H1 (cell line): ENCODE data around the gene CDH1. TPM values are rescaled to one million over a fixed set of nuclear protein-coding genes. Genes with fewer than 3 reads are reported as not detected.

ENCODE experiments used
- CTCF ChIA-PET: fragments of 300-600 bp; sonication (Branson Sonifier 250); formaldehyde crosslinking; loops from one replicate; lab custom pipeline; 2021; ENCODE audit not compliant: partially characterized antibody; lab: Charles Lee
- POLR2A ChIA-PET: fragments of 300-600 bp; sonication (Branson Sonifier 250); formaldehyde crosslinking; loops from one replicate; lab custom pipeline; 2021; ENCODE audit warnings: inconsistent platforms; ENCODE audit not compliant: partially characterized antibody; lab: Charles Lee
- DNase-seq, 2 experiments: peaks; one replicate each; pipeline versions ENCODE4 v3.0.0 to v3.0.0-alpha.2; 2010 to 2022; ENCODE audit warnings: low spot score in 2 of 2, low read depth in 1 of 2, mixed read lengths in 1 of 2
- FAIRE-seq: peaks from 2 replicates; lab custom pipeline; 2011; peaks lifted over from hg19 to GRCh38; lab: Jason Lieb, UNC
- H2AFZ ChIP-seq: 2 replicates; pipeline ENCODE4 v1.8.1; 2012; ENCODE audit warnings: low read length, inconsistent platforms
- H2AK5ac ChIP-seq: 2 replicates; pipeline ENCODE4 v1.6.1; 2013; ENCODE audit warnings: low read depth, low read length
- H2BK120ac ChIP-seq: replicated peaks from 2 replicates; pipeline ENCODE3; 2013; ENCODE audit warnings: low read depth, low read length, inconsistent platforms
- H2BK12ac ChIP-seq: 2 replicates; pipeline ENCODE4 v1.6.1; 2013; ENCODE audit warnings: low read depth, low read length
- H2BK15ac ChIP-seq: 2 replicates; pipeline ENCODE4 v1.6.1; 2013; ENCODE audit warnings: low read length
- H2BK20ac ChIP-seq: 2 replicates; pipeline ENCODE4 v1.6.1; 2013; ENCODE audit warnings: low read length
- H2BK5ac ChIP-seq: 2 replicates; pipeline ENCODE4 v1.6.1; 2013; ENCODE audit warnings: low read depth, low read length
- H3K14ac ChIP-seq: 2 replicates; pipeline ENCODE4 v1.6.1; 2013; ENCODE audit warnings: inconsistent platforms; ENCODE audit not compliant: insufficient read length
- H3K18ac ChIP-seq: 2 replicates; pipeline ENCODE4 v1.6.1; 2013; ENCODE audit warnings: low read length; ENCODE audit errors: extremely low read depth
- H3K23ac ChIP-seq: 2 replicates; pipeline ENCODE4 v1.6.1; 2013; ENCODE audit warnings: inconsistent platforms; ENCODE audit not compliant: insufficient read length
- H3K23me2 ChIP-seq: 2 replicates; pipeline ENCODE4 v1.6.1; 2013; ENCODE audit warnings: low read depth, low read length
- H3K27ac ChIP-seq: 2 replicates; pipeline ENCODE4 v1.6.1; 2011; ENCODE audit warnings: low read depth, low read length, inconsistent platforms
- H3K27me3 ChIP-seq, 4 experiments: replicated peaks in 1 of 4; 1 replicate in 1 of 4; 2 replicates in 3 of 4; pipeline versions ENCODE4 v1.6.1 to v1.8.1; 2011 to 2013; ENCODE audit warnings: low read length in 3 of 4, mild to moderate bottlenecking in 3 of 4, inconsistent platforms in 2 of 4, mixed read lengths in 2 of 4, moderate library complexity in 1 of 4; ENCODE audit not compliant: control insufficient read depth in 3 of 4, insufficient read depth in 3 of 4; ENCODE audit errors: extremely low read depth in 1 of 4
- H3K36me3 ChIP-seq, 4 experiments: 2 replicates each; pipeline versions ENCODE4 v1.6.1 to v1.8.1; 2011 to 2013; ENCODE audit warnings: mild to moderate bottlenecking in 4 of 4, low read length in 3 of 4, moderate library complexity in 2 of 4, control low read depth in 1 of 4, inconsistent platforms in 1 of 4; ENCODE audit not compliant: insufficient read depth in 4 of 4, control insufficient read depth in 2 of 4
- H3K4ac ChIP-seq: replicated peaks from 2 replicates; pipeline ENCODE3; 2013; ENCODE audit warnings: low read length, low read depth, mixed read lengths, inconsistent platforms; ENCODE audit not compliant: insufficient read length
- H3K4me1 ChIP-seq, 4 experiments: replicated peaks in 1 of 4; 1 replicate in 1 of 4; 2 replicates in 3 of 4; pipeline versions ENCODE4 v1.6.1 to v1.8.1; 2011 to 2013; ENCODE audit warnings: low read length in 3 of 4, inconsistent platforms in 2 of 4, mixed read lengths in 1 of 4; ENCODE audit not compliant: insufficient read depth in 4 of 4, control insufficient read depth in 3 of 4
- H3K4me2 ChIP-seq, 2 experiments: 2 replicates each; pipeline versions ENCODE4 v1.6.1 to v1.8.1; 2011 to 2013; ENCODE audit warnings: low read depth in 2 of 2, low read length in 2 of 2, control low read depth in 1 of 2, inconsistent platforms in 1 of 2, mild to moderate bottlenecking in 1 of 2; ENCODE audit not compliant: insufficient read depth in 1 of 2
- H3K4me3 ChIP-seq, 4 experiments: fragments of 200-600, 300-600 bp in 1 of 4; sonication (generic), shearing (Covaris generic), sonication (Bioruptor Twin) in 1 of 4; 2 replicates each; pipeline versions ENCODE4 v1.5.1 to v1.8.1; 2011 to 2016; ENCODE audit warnings: low read length in 4 of 4, low read depth in 3 of 4, control low read depth in 2 of 4, inconsistent platforms in 2 of 4, mild to moderate bottlenecking in 2 of 4, mixed read lengths in 1 of 4, moderate library complexity in 1 of 4; ENCODE audit not compliant: insufficient read depth in 2 of 4; ENCODE audit errors: extremely low read depth in 1 of 4
- H3K56ac ChIP-seq: replicated peaks from 2 replicates; pipeline ENCODE3; 2013; ENCODE audit warnings: low read depth, mild to moderate bottlenecking, mixed read lengths, low read length, inconsistent platforms; ENCODE audit not compliant: insufficient read length
- H3K79me1 ChIP-seq: 2 replicates; pipeline ENCODE4 v1.6.1; 2013; ENCODE audit warnings: low read depth, low read length, control low read depth
- H3K79me2 ChIP-seq, 2 experiments: 2 replicates each; pipeline versions ENCODE4 v1.6.1 to v1.8.1; 2012 to 2013; ENCODE audit warnings: low read length in 2 of 2, mild to moderate bottlenecking in 2 of 2, inconsistent platforms in 1 of 2; ENCODE audit not compliant: insufficient read depth in 2 of 2, control insufficient read depth in 1 of 2
- H3K9ac ChIP-seq, 4 experiments: replicated peaks in 1 of 4; 1 replicate in 1 of 4; 2 replicates in 3 of 4; pipeline versions ENCODE4 v1.6.1 to v1.8.1; 2011 to 2013; ENCODE audit warnings: low read depth in 3 of 4, low read length in 3 of 4, control low read depth in 2 of 4, mild to moderate bottlenecking in 2 of 4, moderate library complexity in 2 of 4, inconsistent platforms in 1 of 4; ENCODE audit errors: extremely low read depth in 1 of 4
- H3K9me3 ChIP-seq, 2 experiments: 2 replicates each; pipeline versions ENCODE4 v1.6.1 to v1.8.1; 2012 to 2013; ENCODE audit warnings: mild to moderate bottlenecking in 2 of 2, moderate library complexity in 2 of 2, control low read depth in 1 of 2, inconsistent platforms in 1 of 2, low read depth in 1 of 2, low read length in 1 of 2, mixed read lengths in 1 of 2; ENCODE audit not compliant: insufficient read depth in 2 of 2
- H4K20me1 ChIP-seq, 2 experiments: replicated peaks in 1 of 2; 2 replicates each; pipeline versions ENCODE3 to v1.8.1; 2011 to 2013; ENCODE audit warnings: inconsistent platforms in 2 of 2, low read length in 2 of 2, mild to moderate bottlenecking in 1 of 2; ENCODE audit not compliant: insufficient read depth in 2 of 2, control insufficient read depth in 1 of 2
- H4K5ac ChIP-seq: 2 replicates; pipeline ENCODE4 v1.6.1; 2013; ENCODE audit warnings: low read length, low read depth, mixed read lengths, inconsistent platforms; ENCODE audit not compliant: insufficient read length
- H4K8ac ChIP-seq: 2 replicates; pipeline ENCODE4 v1.8.0; 2013; ENCODE audit warnings: mild to moderate bottlenecking, moderate library complexity, low read length, inconsistent platforms; ENCODE audit not compliant: insufficient read depth; ENCODE audit errors: extremely low read depth
- H4K91ac ChIP-seq: replicated peaks from 2 replicates; pipeline ENCODE3; 2013; ENCODE audit warnings: low read length, mixed read lengths, inconsistent platforms; ENCODE audit not compliant: insufficient read length
- GABPA ChIP-seq: IDR thresholded peaks from 2 replicates; pipeline ENCODE4 v1.6.1; 2011; ENCODE audit warnings: mild to moderate bottlenecking, low read length, moderate library complexity, borderline replicate concordance; ENCODE audit not compliant: insufficient read depth
- POLR2A ChIP-seq, 2 experiments: IDR thresholded peaks; 1 replicate in 1 of 2; 2 replicates in 1 of 2; pipeline ENCODE4 v1.6.1; 2011; ENCODE audit warnings: low read depth in 2 of 2, low read length in 2 of 2, mild to moderate bottlenecking in 2 of 2; ENCODE audit errors: control extremely low read depth in 1 of 2
- POU5F1 ChIP-seq: IDR thresholded peaks from 2 replicates; pipeline ENCODE4 v1.6.1; 2011; ENCODE audit warnings: low read depth, mild to moderate bottlenecking, low read length, moderate library complexity
- RFX5 ChIP-seq: IDR thresholded peaks from 2 replicates; pipeline ENCODE4 v1.6.1; 2011; ENCODE audit warnings: low read depth, low read length, improper control_type of control experiment, borderline replicate concordance
- SIRT6 ChIP-seq: IDR thresholded peaks from one replicate; pipeline ENCODE4 v1.7.1; 2012; ENCODE audit warnings: low read length, inconsistent platforms
- SP2 ChIP-seq: IDR thresholded peaks from 2 replicates; pipeline ENCODE4 v1.6.1; 2012; ENCODE audit warnings: mild to moderate bottlenecking, low read length, inconsistent platforms
- WGBS, 2 experiments: shearing (Covaris generic) in 1 of 2; methylation state at CpG; one replicate each; pipeline versions ENCODE4 v1.1.6 to v1.1.7; 2013 to 2015; ENCODE audit warnings: low lambda C conversion rate in 2 of 2, mixed read lengths in 2 of 2, inconsistent platforms in 1 of 2, low coverage in 1 of 2, missing lambda C conversion rate in 1 of 2; ENCODE audit not compliant: insufficient replicate concordance in 2 of 2, insufficient coverage in 1 of 2, insufficient read length in 1 of 2; ENCODE audit errors: extremely low coverage in 1 of 2, missing lambda C conversion rate in 1 of 2; 5-methylcytosine and 5-hydroxymethylcytosine counted together
- polyA plus RNA-seq, 7 experiments: library from polyadenylated mRNA; depleted of rRNA in 3 of 7; stranded (reverse) in 5 of 7; unstranded in 2 of 7; fragments of >200 nt in 5 of 7; fragments of 200-250 nt in 2 of 7; gene quantifications; 1 replicate in 5 of 7; 2 replicates in 1 of 7; 4 replicates in 1 of 7; pipeline versions ENCODE4 v1.2.1 to v1.2.3, GENCODE V29; 2011 to 2013; ENCODE audit warnings: missing spikeins in 2 of 7, mixed read lengths in 2 of 7
- total RNA-seq: library from RNA; stranded (reverse); fragmentation: NEBNext Ultra II Directional; extraction: Animal tissue kit (Norgen Biotek cat#: 25700); gene quantifications from 2 replicates; pipeline ENCODE4 v1.2.1, GENCODE V29; 2021
- TF ChIP-seq, protein P1 (sequence below): IDR thresholded peaks from 2 replicates; pipeline ENCODE4 v1.6.1; 2012; ENCODE audit warnings: inconsistent platforms

CDH1 gene
- total and polyA plus RNA-seq, 2 of the 8 experiments (the other 6 are each of a cell fraction or from before 2014, with no cell fraction given), result 133 to 265 TPM

DNA sequence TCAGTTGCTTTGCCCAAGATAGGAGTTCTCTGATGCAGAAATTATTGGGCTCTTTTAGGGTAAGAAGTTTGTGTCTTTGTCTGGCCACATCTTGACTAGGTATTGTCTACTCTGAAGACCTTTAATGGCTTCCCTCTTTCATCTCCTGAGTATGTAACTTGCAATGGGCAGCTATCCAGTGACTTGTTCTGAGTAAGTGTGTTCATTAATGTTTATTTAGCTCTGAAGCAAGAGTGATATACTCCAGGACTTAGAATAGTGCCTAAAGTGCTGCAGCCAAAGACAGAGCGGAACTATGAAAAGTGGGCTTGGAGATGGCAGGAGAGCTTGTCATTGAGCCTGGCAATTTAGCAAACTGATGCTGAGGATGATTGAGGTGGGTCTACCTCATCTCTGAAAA, 97.5 kb downstream of the CDH1 start:
- H3K27ac ChIP-seq, result no peak overlapping the region
- no peak overlapping the region for H2AFZ ChIP-seq
- H3K23me2 ChIP-seq, result no peaks in the 10 kb centered on the region; the same call in 1 of the 2 replicates
- H2BK120ac ChIP-seq, result no peak overlapping the region
- no peak overlapping the region for H2BK15ac ChIP-seq
- H2BK12ac ChIP-seq, result no peak overlapping the region
- FAIRE-seq, result no peak
- H3K4me1 ChIP-seq, result no peaks in the 10 kb centered on the region
- no peak overlapping the region for H3K18ac ChIP-seq
- H2AK5ac ChIP-seq, result no peak overlapping the region
- H3K4ac ChIP-seq, result no peak overlapping the region
- no peak overlapping the region for H3K14ac ChIP-seq
- H3K4me3 ChIP-seq, result no peak overlapping the region
- peaks cover 9 to 56% (median 40%) of the 10 kb centered on the region in 4 experiments; a peak in 7 of 8 replicates for H3K36me3 ChIP-seq
- no peak for TF ChIP-seq SP2
- no peak for TF ChIP-seq GABPA
- no peak for TF ChIP-seq POU5F1
- no peak for TF ChIP-seq POLR2A (IDR thresholded peaks at IDR 0.05; ENCODE audit: control extremely low read depth in 1 of 2, low read depth in 2 of 2, low read length in 2 of 2)
- no peak for TF ChIP-seq SIRT6
- TF ChIP-seq RFX5, result no peak
- TF ChIP-seq, protein P1, sequence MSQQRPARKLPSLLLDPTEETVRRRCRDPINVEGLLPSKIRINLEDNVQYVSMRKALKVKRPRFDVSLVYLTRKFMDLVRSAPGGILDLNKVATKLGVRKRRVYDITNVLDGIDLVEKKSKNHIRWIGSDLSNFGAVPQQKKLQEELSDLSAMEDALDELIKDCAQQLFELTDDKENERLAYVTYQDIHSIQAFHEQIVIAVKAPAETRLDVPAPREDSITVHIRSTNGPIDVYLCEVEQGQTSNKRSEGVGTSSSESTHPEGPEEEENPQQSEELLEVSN, result no peak
- H3K79me2 ChIP-seq, result no peaks in the 10 kb centered on the region
- no peak overlapping the region for H4K8ac ChIP-seq
- H3K4me2 ChIP-seq, result no peak overlapping the region
- H2BK20ac ChIP-seq, result no peak overlapping the region
- H4K20me1 ChIP-seq, result no peaks in the 10 kb centered on the region
- no peaks in the 10 kb centered on the region for H3K9me3 ChIP-seq
- H4K5ac ChIP-seq, result no peak overlapping the region
- WGBS, 2 experiments, result 82% methylated on average over 1 of the region's 1 CpG; no CpG with 5 or more reads in 1 of the 2 experiments
- POLR2A ChIA-PET, result interaction anchor here (1.0 to 2.8 kb wide), 2 partner anchors 9 to 97 kb away, joined by 3 to 12 read pairs; partner anchors contain the start of genes CDH1 and TANGO6
- no peak for DNase-seq
- H3K9ac ChIP-seq, result no peak overlapping the region
- no peaks in the 10 kb centered on the region for H3K79me1 ChIP-seq
- H2BK5ac ChIP-seq, result no peak overlapping the region
- CTCF ChIA-PET, result interaction anchor here (0.6 to 3.1 kb wide), 6 partner anchors 9 to 131 kb away, joined by 3 to 12 read pairs (median 4); partner anchors contain the start of gene TANGO6
- H3K56ac ChIP-seq, result no peak overlapping the region
- H3K27me3 ChIP-seq, result no peaks in the 10 kb centered on the region
- H3K23ac ChIP-seq, result no peak overlapping the region
- H4K91ac ChIP-seq, result no peak overlapping the region
